AG04450 (cell line): ENCODE measurements around the gene PPP1R13B. TPM values are rescaled to one million over a fixed set of nuclear protein-coding genes. Genes with fewer than 3 reads are reported as not detected.

Source experiments
- CTCF ChIA-PET: fragments of 300-600, 350-600 bp; formaldehyde crosslinking; extraction: SDS; loops from one replicate; lab custom pipeline; 2022; ENCODE audit warnings: antibody characterized with exemption, inconsistent platforms; lab: Charles Lee
- POLR2A ChIA-PET: fragments of 350-600 bp; formaldehyde crosslinking; extraction: SDS; loops from one replicate; lab custom pipeline; 2021; ENCODE audit warnings: antibody characterized with exemption, inconsistent platforms; lab: Yijun Ruan, JAX
- DNase-seq: peaks from one replicate; pipeline ENCODE4 v3.0.0-alpha.2; 2011; ENCODE audit warnings: low read depth, low spot score
- H3K27ac ChIP-seq: one replicate; pipeline ENCODE4 v1.5.1; 2012; ENCODE audit warnings: low read depth, low read length, control low read depth
- H3K27me3 ChIP-seq: one replicate; pipeline ENCODE4 v1.6.0; 2012; ENCODE audit warnings: low read length; ENCODE audit not compliant: control insufficient read depth, insufficient read depth
- H3K4me3 ChIP-seq: 2 replicates; pipeline ENCODE4 v1.5.1; 2011; ENCODE audit warnings: mild to moderate bottlenecking, low read depth, low read length, control low read depth
- H3K9me3 ChIP-seq: 2 replicates; pipeline ENCODE4 v1.5.1; 2012; ENCODE audit warnings: low read length; ENCODE audit not compliant: control insufficient read depth, insufficient read depth
- polyA plus RNA-seq: library from polyadenylated mRNA; depleted of rRNA; stranded (reverse); fragments of >200 nt; gene quantifications from 2 replicates; pipeline ENCODE4 v1.2.3, GENCODE V29; 2011
- TF ChIP-seq, protein P1 (sequence below): IDR thresholded peaks from 2 replicates; pipeline ENCODE4 v1.5.1; 2011; ENCODE audit warnings: low read depth, low read length, control low read depth, inconsistent platforms

Gene PPP1R13B
- polyA plus RNA-seq, 1 experiment: 0.62 TPM

DNA sequence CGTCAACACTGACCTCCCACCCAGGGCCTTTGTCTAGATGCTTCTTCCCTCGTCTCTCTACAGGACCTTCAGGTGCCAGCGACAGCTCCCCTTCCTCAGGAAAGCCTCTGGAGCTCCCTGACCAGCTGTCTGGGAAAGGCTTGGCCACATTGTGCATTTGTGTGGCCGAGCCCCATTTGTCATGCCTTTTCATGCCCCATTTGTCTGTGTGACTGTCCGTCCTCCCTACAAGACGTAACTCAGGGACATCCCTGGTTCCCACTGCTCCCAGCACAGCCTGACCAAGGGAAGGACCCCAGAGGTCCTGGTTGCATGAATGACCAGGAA, 107.9 kb downstream of the PPP1R13B start:
- H3K27me3 ChIP-seq: no peaks in the 10 kb centered on the region
- ChIA-PET CTCF (no interaction called here), POLR2A (no interaction called here)
- TF ChIP-seq, protein P1, sequence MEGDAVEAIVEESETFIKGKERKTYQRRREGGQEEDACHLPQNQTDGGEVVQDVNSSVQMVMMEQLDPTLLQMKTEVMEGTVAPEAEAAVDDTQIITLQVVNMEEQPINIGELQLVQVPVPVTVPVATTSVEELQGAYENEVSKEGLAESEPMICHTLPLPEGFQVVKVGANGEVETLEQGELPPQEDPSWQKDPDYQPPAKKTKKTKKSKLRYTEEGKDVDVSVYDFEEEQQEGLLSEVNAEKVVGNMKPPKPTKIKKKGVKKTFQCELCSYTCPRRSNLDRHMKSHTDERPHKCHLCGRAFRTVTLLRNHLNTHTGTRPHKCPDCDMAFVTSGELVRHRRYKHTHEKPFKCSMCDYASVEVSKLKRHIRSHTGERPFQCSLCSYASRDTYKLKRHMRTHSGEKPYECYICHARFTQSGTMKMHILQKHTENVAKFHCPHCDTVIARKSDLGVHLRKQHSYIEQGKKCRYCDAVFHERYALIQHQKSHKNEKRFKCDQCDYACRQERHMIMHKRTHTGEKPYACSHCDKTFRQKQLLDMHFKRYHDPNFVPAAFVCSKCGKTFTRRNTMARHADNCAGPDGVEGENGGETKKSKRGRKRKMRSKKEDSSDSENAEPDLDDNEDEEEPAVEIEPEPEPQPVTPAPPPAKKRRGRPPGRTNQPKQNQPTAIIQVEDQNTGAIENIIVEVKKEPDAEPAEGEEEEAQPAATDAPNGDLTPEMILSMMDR: no peak
- H3K4me3 ChIP-seq: no peak overlapping the region
- peaks cover 4% of the 10 kb centered on the region; the same call in 1 of the 2 replicates for H3K9me3 ChIP-seq
- H3K27ac ChIP-seq: no peak overlapping the region
- DNase-seq: no peak

DNA sequence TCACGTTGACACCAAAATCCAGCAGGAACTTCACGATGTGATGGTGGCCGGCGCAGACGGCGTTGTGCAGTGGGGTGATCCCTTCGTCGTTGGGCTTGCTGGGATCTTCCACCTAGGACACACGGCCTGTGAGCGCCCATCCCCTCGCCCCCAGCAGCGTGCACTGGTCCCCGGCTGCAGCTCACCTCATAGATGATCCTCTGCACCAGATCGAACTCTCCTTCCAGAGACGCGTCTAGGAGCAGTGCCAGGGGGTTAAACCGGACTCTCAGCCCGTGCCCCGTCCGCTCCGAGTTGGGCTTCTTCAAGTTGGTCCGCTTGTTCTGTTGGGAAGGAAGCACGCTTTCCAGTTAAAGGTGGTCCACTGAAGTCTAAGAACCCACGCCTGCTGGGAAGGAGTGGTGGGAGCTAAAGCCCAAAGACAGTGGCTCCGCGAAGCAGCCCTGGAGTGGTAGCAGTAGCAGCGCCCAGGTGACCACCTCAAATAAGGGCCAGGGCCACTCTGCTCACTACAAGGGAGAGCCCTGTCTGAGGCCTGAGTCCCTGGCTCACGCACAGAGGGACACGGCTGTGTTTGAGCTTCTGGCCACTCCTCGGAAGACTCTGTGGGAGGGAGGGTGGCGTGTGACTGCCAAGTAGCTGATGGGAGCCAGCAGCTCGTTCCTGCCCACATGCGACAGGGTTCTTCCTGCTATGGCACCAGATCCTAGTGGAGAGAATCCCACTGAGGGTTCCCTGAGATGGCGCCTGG, 108.5 kb downstream of the PPP1R13B start:
- POLR2A ChIA-PET: no interaction called here
- peaks cover 4% of the 10 kb centered on the region; the same call in 1 of the 2 replicates for H3K9me3 ChIP-seq
- H3K27me3 ChIP-seq: no peaks in the 10 kb centered on the region
- CTCF ChIA-PET: no interaction called here
- H3K4me3 ChIP-seq: no peak overlapping the region
- TF ChIP-seq, protein P1: no peak
- no peak overlapping the region for H3K27ac ChIP-seq
- DNase-seq: no peak

DNA sequence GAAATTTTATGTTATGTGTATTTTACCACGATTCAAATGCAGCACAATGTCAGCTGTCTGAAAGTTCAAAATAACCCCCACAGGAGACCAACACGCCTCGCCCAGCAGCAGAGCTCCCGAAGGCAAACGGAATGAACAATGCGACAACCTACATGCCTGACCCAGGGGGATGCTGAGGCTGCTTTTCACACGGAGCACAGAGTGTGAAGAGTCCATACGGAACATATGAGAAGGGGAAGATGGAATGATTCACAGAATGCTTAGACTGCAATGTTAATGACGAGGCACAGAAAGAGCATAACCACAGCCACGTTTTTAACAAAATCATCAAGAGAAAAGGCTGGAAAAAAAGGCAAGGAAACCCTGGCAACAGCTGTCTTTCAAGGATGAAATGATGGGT, 109.2 kb downstream of the PPP1R13B start:
- Histone ChIP-seq H3K9me3 (peaks cover 4% of the 10 kb centered on the region; the same call in 1 of the 2 replicates), H3K27ac (no peak overlapping the region), H3K27me3 (no peaks in the 10 kb centered on the region), H3K4me3 (no peak overlapping the region)
- ChIA-PET POLR2A (no interaction called here), CTCF (no interaction called here)
- DNase-seq: no peak
- TF ChIP-seq, protein P1: no peak

DNA sequence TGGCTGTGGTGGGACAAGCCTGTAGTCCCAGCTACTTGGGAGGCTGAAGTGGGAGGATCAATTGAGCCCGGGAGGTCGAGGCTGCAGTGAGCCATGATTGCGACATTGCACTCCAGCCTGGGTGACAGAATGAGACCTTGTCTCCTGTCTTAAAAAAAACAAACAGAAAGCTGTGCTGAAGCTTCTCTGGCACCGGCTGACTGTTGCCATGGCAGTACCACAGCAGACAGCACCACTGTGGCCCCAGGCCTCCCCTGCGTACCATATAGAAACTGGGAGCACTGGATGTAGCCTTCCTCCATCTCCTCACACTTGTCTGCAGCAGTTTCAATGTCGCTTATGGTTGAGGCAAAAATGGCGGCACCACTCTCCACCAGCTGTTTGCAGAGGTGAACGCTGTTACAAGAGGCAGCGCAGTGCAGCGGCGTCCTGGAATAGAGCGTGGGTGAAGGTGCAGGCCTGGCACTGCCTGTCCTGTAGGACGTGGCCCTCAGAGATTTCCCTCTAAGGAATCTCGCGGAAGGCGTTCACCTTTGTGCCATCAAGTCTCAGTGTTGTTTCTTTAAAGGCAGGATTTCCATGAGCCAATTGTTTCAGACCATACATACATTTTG, 109.8 kb downstream of the PPP1R13B start:
- ChIA-PET POLR2A (no interaction called here), CTCF (interaction anchor here (0.5 kb wide), 1 partner anchor 50 kb away, joined by 6 read pairs; no protein-coding TSS in a partner anchor)
- Histone ChIP-seq H3K27ac (no peak overlapping the region), H3K4me3 (no peak overlapping the region), H3K9me3 (peaks cover 4% of the 10 kb centered on the region; the same call in 1 of the 2 replicates), H3K27me3 (no peaks in the 10 kb centered on the region)
- TF ChIP-seq, protein P1: no peak
- DNase-seq: no peak
